Measurements from ENCODE around the gene HOXC10.
A peak's percentile ranks its signal among the peaks of the same experiment; 100 is the strongest.

Gene HOXC10

DNA sequence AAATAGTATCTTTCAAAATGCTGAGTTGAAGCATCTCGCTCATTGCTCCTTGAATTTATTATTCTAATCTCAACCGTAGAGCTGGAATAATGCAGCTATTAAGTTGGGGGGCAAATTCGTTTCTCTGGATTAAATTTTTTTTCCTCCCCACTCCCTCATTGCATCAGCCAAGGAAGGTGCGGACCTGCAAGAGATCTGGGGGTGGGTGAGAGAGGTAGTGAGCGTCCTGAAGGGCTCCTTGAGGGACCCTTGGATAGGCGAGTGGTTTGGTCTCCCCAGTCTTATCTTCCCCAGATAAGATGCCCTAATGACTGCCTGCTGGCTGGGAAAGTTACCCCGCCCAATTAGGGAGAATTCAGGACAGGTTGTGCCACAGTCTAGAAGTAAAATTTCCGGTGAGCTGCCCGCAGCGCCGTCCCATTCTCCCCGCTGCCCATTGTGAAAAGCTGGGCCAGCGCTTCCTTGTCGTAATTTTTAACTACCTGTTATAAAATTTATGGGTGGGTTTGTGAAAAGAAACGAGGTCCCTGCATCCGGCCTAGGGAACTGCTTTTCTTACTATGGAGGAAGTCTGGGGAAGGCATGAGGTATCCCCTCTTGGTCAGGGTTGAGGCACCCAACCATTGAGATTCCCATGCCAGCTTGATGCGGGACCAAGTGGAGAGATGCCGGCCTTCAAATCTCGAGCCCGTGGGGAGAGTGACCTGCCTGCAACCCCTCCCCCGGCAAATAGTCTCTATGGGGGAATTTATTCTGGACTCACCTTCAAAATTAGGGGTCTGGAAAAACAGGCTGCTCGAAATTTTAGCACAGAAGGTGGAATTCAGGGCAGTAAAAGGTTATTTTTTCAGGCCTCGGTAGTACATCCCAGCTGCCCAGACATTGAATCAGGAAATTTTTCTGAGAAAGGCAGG lies 30.3 kb downstream of the HOXC10 start:
- Histone ChIP-seq H3K36me3 (replicated peaks; ENCODE audit: low read depth, low read length) (no peaks in the 10 kb centered on the region), H3K9me3 (ENCODE audit: insufficient read depth, low read length) (no peaks in the 10 kb centered on the region), H3K4me1 (ENCODE audit: low read length) (peaks cover 25% of the 10 kb centered on the region), H4K20me1 (ENCODE audit: insufficient read depth, low read length) (no peaks in the 10 kb centered on the region), H3K27me3 (ENCODE audit: low read depth, low read length) (peaks cover 24% of the 10 kb centered on the region), H3K4me2 (ENCODE audit: low read length) (no peak overlapping the region), H3K79me2 (ENCODE audit: low read length) (no peaks in the 10 kb centered on the region), H2AFZ (ENCODE audit: low read depth, low read length) (no peak overlapping the region), H3K27ac (ENCODE audit: low read length) (no peak overlapping the region), H3K9ac (ENCODE audit: low read length) (no peak overlapping the region), H3K4me3 (ENCODE audit: low read length) (no peak overlapping the region)
- TF ChIP-seq EZH2phosphoT487 (IDR thresholded peaks at IDR 0.05; ENCODE audit: low read depth) = no peak
- TF ChIP-seq, protein P1, sequence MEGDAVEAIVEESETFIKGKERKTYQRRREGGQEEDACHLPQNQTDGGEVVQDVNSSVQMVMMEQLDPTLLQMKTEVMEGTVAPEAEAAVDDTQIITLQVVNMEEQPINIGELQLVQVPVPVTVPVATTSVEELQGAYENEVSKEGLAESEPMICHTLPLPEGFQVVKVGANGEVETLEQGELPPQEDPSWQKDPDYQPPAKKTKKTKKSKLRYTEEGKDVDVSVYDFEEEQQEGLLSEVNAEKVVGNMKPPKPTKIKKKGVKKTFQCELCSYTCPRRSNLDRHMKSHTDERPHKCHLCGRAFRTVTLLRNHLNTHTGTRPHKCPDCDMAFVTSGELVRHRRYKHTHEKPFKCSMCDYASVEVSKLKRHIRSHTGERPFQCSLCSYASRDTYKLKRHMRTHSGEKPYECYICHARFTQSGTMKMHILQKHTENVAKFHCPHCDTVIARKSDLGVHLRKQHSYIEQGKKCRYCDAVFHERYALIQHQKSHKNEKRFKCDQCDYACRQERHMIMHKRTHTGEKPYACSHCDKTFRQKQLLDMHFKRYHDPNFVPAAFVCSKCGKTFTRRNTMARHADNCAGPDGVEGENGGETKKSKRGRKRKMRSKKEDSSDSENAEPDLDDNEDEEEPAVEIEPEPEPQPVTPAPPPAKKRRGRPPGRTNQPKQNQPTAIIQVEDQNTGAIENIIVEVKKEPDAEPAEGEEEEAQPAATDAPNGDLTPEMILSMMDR (IDR thresholded peaks at IDR 0.05; ENCODE audit: low read depth, low read length) = no peak

DNA sequence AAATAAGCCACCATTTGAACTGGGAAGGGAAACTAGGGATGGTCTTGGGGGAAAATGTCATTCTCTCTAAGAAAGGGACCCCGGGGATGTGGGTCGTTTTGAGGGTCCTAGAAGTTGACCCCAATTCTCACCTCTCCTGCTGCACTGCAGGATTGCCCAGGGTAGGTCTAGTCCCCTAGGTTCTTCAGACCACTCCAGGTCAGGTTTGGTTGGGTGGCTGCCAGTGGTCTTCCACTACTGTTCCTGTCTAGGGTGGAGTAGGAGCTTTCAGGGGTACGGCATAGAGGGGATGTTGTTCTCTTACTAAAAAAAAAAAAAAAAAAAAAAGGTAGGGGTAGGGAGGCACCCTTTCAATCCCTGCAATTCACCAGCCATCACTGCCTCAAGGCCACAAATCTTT lies 31.1 kb downstream of the HOXC10 start:
- Histone ChIP-seq H3K27me3 (ENCODE audit: low read depth, low read length) (peaks cover 16% of the 10 kb centered on the region; the same call in 1 of the 2 replicates), H3K4me3 (ENCODE audit: low read length) (no peak overlapping the region), H2AFZ (ENCODE audit: low read depth, low read length) (no peak overlapping the region), H3K9me3 (ENCODE audit: insufficient read depth, low read length) (no peaks in the 10 kb centered on the region), H4K20me1 (ENCODE audit: insufficient read depth, low read length) (no peaks in the 10 kb centered on the region), H3K79me2 (ENCODE audit: low read length) (no peaks in the 10 kb centered on the region), H3K4me2 (ENCODE audit: low read length) (no peak overlapping the region), H3K9ac (ENCODE audit: low read length) (no peak overlapping the region), H3K36me3 (replicated peaks; ENCODE audit: low read depth, low read length) (no peaks in the 10 kb centered on the region), H3K4me1 (ENCODE audit: low read length) (peaks cover 28% of the 10 kb centered on the region), H3K27ac (ENCODE audit: low read length) (no peak overlapping the region)
- TF ChIP-seq, protein P1 (IDR thresholded peaks at IDR 0.05; ENCODE audit: low read depth, low read length) = no peak

DNA sequence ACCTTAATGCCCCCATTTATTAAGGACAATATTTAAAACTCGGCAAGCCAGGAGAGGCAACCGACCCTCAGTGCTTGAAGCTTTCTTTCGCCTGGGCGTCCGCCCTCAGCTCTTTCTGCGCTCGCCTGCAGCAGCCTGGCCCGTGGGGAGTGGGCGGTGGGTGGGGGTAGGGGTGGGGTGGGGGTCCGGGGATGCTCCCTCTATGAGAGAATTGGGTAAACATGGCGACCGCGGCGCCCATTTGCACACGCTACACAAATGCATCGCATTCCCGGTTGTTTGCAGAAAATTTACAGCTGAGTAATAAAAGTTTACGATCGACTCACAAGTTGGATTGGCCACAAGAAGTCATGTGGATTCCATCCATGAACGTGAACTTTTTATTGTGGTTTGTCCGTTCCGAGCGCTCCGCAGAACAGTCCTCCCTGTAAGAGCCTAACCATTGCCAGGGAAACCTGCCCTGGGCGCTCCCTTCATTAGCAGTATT lies 31.6 kb downstream of the HOXC10 start:
- H3K4me2 ChIP-seq (ENCODE audit: low read length) = peak overlapping the region; percentile 83; the same call in 1 of the 2 replicates
- no peaks in the 10 kb centered on the region for H3K9me3 ChIP-seq (ENCODE audit: insufficient read depth, low read length)
- H3K9ac ChIP-seq (ENCODE audit: low read length) = no peak overlapping the region
- no peaks in the 10 kb centered on the region for H3K79me2 ChIP-seq (ENCODE audit: low read length)
- H3K4me3 ChIP-seq (ENCODE audit: low read length) = no peak overlapping the region; the same call in 1 of the 2 replicates
- H3K36me3 ChIP-seq (replicated peaks; ENCODE audit: low read depth, low read length) = no peaks in the 10 kb centered on the region
- no peak overlapping the region for H3K27ac ChIP-seq (ENCODE audit: low read length)
- no peak overlapping the region for H2AFZ ChIP-seq (ENCODE audit: low read depth, low read length)
- no peaks in the 10 kb centered on the region for H4K20me1 ChIP-seq (ENCODE audit: insufficient read depth, low read length)
- peaks cover 12% of the 10 kb centered on the region; the same call in 1 of the 2 replicates for H3K27me3 ChIP-seq (ENCODE audit: low read depth, low read length)
- TF ChIP-seq EZH2phosphoT487 (IDR thresholded peaks at IDR 0.05; ENCODE audit: low read depth) = no peak
- TF ChIP-seq, protein P1 (IDR thresholded peaks at IDR 0.05; ENCODE audit: low read depth, low read length) = no peak
- H3K4me1 ChIP-seq (ENCODE audit: low read length) = peaks cover 28% of the 10 kb centered on the region

DNA sequence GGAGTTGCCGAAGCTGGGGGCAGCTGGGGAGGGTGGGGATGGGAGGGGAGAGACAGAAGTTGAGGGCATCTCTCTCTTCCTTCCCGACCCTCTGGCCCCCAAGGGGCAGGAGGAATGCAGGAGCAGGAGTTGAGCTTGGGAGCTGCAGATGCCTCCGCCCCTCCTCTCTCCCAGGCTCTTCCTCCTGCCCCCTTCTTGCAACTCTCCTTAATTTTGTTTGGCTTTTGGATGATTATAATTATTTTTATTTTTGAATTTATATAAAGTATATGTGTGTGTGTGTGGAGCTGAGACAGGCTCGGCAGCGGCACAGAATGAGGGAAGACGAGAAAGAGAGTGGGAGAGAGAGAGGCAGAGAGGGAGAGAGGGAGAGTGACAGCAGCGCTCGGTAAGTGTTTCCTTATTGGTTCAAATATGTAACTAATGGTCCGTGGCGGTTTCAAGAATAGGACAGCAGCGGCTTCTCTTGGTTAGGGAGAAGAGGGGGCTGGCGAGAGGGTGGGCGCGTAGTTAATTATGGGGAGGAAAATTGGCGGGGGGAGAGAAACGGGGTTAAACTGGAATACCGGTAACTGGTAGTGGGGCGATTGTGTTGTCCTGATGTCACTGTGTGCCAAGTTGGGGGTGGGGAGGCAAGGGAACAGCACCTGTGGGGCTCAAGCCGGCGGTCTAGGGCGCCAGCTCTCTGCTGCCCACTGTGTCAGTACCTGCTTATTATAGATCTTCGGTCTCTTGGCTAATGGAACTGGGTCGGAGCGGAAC lies 32.3 kb downstream of the HOXC10 start:
- Histone ChIP-seq H3K4me1 (ENCODE audit: low read length) (peaks cover 31% of the 10 kb centered on the region), H2AFZ (ENCODE audit: low read depth, low read length) (peak overlapping the region; percentile 62), H3K9me3 (ENCODE audit: insufficient read depth, low read length) (no peaks in the 10 kb centered on the region), H3K4me3 (ENCODE audit: low read length) (peak overlapping the region; percentile 79), H3K79me2 (ENCODE audit: low read length) (no peaks in the 10 kb centered on the region), H3K27me3 (ENCODE audit: low read depth, low read length) (0 out of 2 replicates have a peak, but pooled peaks cover 10% of the 10 kb centered on the region), H3K4me2 (ENCODE audit: low read length) (peak overlapping the region; percentile 83), H3K27ac (ENCODE audit: low read length) (peak overlapping the region; percentile 78), H3K9ac (ENCODE audit: low read length) (peak overlapping the region; percentile 78), H4K20me1 (ENCODE audit: insufficient read depth, low read length) (no peaks in the 10 kb centered on the region), H3K36me3 (replicated peaks; ENCODE audit: low read depth, low read length) (no peaks in the 10 kb centered on the region)
- TF ChIP-seq, protein P1 (IDR thresholded peaks at IDR 0.05; ENCODE audit: low read depth, low read length) = peak; percentile 18; the same call in 1 of the 2 replicates
- TF ChIP-seq EZH2phosphoT487 (IDR thresholded peaks at IDR 0.05; ENCODE audit: low read depth) = no peak
